ENCODE data around the gene KCNIP4. TPM values are rescaled to one million over a fixed set of nuclear protein-coding genes. Genes with fewer than 3 reads are reported as not detected.

Gene KCNIP4
- polyA plus RNA-seq, 3 donors: 0.09 to 0.25 TPM; not detected in 1

- no peak overlapping the region for H3K27ac Mint-ChIP-seq
- no CpG with 5 or more reads among the region's 3 CpGs for WGBS (ENCODE audit: insufficient coverage)
Observed at GRCh38 chr4:20860878-20861277, 1087.7 kb downstream of the KCNIP4 start.

DNA sequence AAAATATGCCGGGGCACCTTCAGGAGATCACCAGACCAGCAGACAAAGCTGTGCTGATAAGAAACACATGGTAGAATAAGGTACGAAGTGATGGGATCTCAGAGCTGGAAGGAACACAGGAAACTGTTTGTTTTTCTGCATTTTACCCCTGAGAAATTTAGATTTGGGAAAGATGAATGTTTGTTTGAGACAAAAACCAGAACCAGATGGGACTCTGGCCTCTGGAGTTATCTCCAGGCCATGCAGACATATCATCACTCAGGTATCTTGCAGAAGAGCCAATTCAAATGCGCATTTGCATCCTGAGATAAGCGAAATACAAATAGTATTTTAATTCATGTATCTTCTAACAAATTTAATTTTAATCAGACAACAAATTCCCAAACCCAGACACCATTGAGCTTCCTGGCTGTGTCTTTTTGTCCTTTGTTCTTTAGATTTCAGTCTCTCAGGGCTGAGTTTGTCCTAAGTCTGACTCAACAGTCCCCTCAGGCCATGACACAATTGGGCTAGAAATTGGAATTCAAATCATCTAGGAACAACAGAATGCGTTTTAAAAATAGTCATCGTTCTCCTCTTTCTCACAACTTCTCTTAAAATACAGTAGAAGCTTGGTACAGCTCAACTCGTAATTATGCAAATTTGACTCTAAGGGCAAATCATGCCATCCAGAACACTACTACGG, 1089.3 kb downstream of the KCNIP4 start:
- 88% methylated on average over 5 of the region's 8 CpGs for WGBS (ENCODE audit: insufficient coverage)
- H3K4me2 ChIP-seq (replicated peaks; ENCODE audit: extremely low read depth, low read length, poor library complexity, severe bottlenecking): no peak overlapping the region
- Mint-ChIP-seq H3K4me3 (no peak overlapping the region), H3K9me3 (peaks cover 2 to 19% (median 6%) of the 10 kb centered on the region in 7 donors), H3K36me3 (no peaks in the 10 kb centered on the region), H3K27ac (no peak overlapping the region), H3K27me3 (ENCODE audit: low read depth in 3 of 3) (peaks cover 0 to 3% (median 0%) of the 10 kb centered on the region in 3 donors), H3K4me1 (no peaks in the 10 kb centered on the region)
- no peaks in the 10 kb centered on the region for H3K79me2 ChIP-seq (ENCODE audit: insufficient read depth, low read length)
- peaks cover 0 to 4% of the 10 kb centered on the region in 2 donors for H3K9me3 ChIP-seq (replicated peaks in 1 of 2; ENCODE audit: control insufficient read depth in 1 of 2, insufficient read depth in 1 of 2, low read length in 2 of 2)
- H3K27ac ChIP-seq (ENCODE audit: low read depth in 1 of 2, low read length in 2 of 2): no peak overlapping the region
- H4K20me1 ChIP-seq (ENCODE audit: insufficient read depth, low read length): no peaks in the 10 kb centered on the region
- TF ChIP-seq, protein P1, sequence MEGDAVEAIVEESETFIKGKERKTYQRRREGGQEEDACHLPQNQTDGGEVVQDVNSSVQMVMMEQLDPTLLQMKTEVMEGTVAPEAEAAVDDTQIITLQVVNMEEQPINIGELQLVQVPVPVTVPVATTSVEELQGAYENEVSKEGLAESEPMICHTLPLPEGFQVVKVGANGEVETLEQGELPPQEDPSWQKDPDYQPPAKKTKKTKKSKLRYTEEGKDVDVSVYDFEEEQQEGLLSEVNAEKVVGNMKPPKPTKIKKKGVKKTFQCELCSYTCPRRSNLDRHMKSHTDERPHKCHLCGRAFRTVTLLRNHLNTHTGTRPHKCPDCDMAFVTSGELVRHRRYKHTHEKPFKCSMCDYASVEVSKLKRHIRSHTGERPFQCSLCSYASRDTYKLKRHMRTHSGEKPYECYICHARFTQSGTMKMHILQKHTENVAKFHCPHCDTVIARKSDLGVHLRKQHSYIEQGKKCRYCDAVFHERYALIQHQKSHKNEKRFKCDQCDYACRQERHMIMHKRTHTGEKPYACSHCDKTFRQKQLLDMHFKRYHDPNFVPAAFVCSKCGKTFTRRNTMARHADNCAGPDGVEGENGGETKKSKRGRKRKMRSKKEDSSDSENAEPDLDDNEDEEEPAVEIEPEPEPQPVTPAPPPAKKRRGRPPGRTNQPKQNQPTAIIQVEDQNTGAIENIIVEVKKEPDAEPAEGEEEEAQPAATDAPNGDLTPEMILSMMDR (IDR thresholded peaks at IDR 0.05): no peak
- no peak overlapping the region for H3K4me3 ChIP-seq (replicated peaks in 1 of 3; ENCODE audit: low read depth in 2 of 3, low read length in 3 of 3)
- H3K36me3 ChIP-seq (replicated peaks in 1 of 2; ENCODE audit: control insufficient read depth in 1 of 2, insufficient read depth in 2 of 2, low read length in 2 of 2): no peaks in the 10 kb centered on the region
- intact Hi-C loops (cut with micrococcal nuclease): no loop called here
- H3K27me3 ChIP-seq (ENCODE audit: control insufficient read depth in 2 of 2, insufficient read depth in 2 of 2, low read length in 2 of 2): no peaks in the 10 kb centered on the region
- no peak overlapping the region for H2AFZ ChIP-seq (ENCODE audit: insufficient read depth, low read depth, low read length, poor library complexity, severe bottlenecking)
- H3K9ac ChIP-seq (ENCODE audit: insufficient read depth, low read length, poor library complexity, severe bottlenecking): no peak overlapping the region
- H3K4me1 ChIP-seq (ENCODE audit: control insufficient read depth in 1 of 2, insufficient read depth in 2 of 2, low read length in 2 of 2): no peaks in the 10 kb centered on the region
- DNase-seq: no peak

More at GRCh38 chr4:20860878-20861277, 1087.7 kb downstream of the KCNIP4 start:
- TF ChIP-seq, protein P1 (IDR thresholded peaks at IDR 0.05): no peak
- Histone ChIP-seq H3K9me3 (replicated peaks in 1 of 2; ENCODE audit: control insufficient read depth in 1 of 2, insufficient read depth in 1 of 2, low read length in 2 of 2) (peaks cover 0 to 4% of the 10 kb centered on the region in 2 donors), H3K4me1 (ENCODE audit: control insufficient read depth in 1 of 2, insufficient read depth in 2 of 2, low read length in 2 of 2) (no peaks in the 10 kb centered on the region), H3K36me3 (replicated peaks in 1 of 2; ENCODE audit: control insufficient read depth in 1 of 2, insufficient read depth in 2 of 2, low read length in 2 of 2) (no peaks in the 10 kb centered on the region), H3K79me2 (ENCODE audit: insufficient read depth, low read length) (no peaks in the 10 kb centered on the region), H2AFZ (ENCODE audit: insufficient read depth, low read depth, low read length, poor library complexity, severe bottlenecking) (no peak overlapping the region), H4K20me1 (ENCODE audit: insufficient read depth, low read length) (no peaks in the 10 kb centered on the region), H3K9ac (ENCODE audit: insufficient read depth, low read length, poor library complexity, severe bottlenecking) (no peak overlapping the region), H3K27ac (ENCODE audit: low read depth in 1 of 2, low read length in 2 of 2) (no peak overlapping the region), H3K27me3 (ENCODE audit: control insufficient read depth in 2 of 2, insufficient read depth in 2 of 2, low read length in 2 of 2) (no peaks in the 10 kb centered on the region), H3K4me2 (replicated peaks; ENCODE audit: extremely low read depth, low read length, poor library complexity, severe bottlenecking) (no peak overlapping the region), H3K4me3 (replicated peaks in 1 of 3; ENCODE audit: low read depth in 2 of 3, low read length in 3 of 3) (no peak overlapping the region)
- peaks cover 2 to 19% (median 5%) of the 10 kb centered on the region in 7 donors for H3K9me3 Mint-ChIP-seq
- no peak overlapping the region for H3K4me3 Mint-ChIP-seq
- H3K36me3 Mint-ChIP-seq: no peaks in the 10 kb centered on the region
- peaks cover 0 to 3% (median 0%) of the 10 kb centered on the region in 3 donors for H3K27me3 Mint-ChIP-seq (ENCODE audit: low read depth in 3 of 3)
- intact Hi-C loops (cut with micrococcal nuclease): no loop called here
- H3K4me1 Mint-ChIP-seq: no peaks in the 10 kb centered on the region
- DNase-seq: no peak

All from CD14-positive monocyte (primary cell).